Measurements from ENCODE around the gene IFNGR2.

DNA sequence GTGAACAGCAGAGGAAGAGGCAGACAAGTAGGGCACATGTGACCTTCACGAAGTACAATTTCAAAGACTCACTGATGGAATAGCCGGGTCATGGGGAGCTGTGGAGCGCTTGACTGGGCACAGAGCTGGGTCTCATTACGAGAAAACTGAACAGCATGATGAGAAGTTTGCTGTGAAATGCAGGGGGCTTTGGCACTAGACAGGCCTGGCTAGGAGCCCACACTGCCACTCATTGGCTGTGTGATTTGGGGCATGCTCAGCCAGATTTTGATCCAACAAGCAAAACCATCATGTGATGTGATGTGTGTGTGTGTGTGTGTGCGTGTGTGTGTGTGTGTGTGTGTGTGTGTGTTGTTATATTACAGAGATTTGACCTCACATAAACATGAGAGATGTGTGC is 4.9 kb upstream of the IFNGR2 start:
- TF ChIP-seq EZH2 (IDR thresholded peaks at IDR 0.05; ENCODE audit: low read depth, unreplicated experiment) (no peak), POLR2AphosphoS5 (IDR thresholded peaks at IDR 0.05; ENCODE audit: low read depth) (no peak), EZH2phosphoT487 (IDR thresholded peaks at IDR 0.05; ENCODE audit: unreplicated experiment) (no peak), CREB1 (CRISPR knock-in tag; IDR thresholded peaks at IDR 0.05; ENCODE audit: low read depth) (no peak), ZNF331 (CRISPR knock-in tag; IDR thresholded peaks at IDR 0.05; ENCODE audit: low read depth) (no peak), ZNF114 (CRISPR knock-in tag; IDR thresholded peaks at IDR 0.05) (no peak), NANOG (IDR thresholded peaks at IDR 0.05; ENCODE audit: borderline replicate concordance) (no peak)
- TF ChIP-seq, protein P1, sequence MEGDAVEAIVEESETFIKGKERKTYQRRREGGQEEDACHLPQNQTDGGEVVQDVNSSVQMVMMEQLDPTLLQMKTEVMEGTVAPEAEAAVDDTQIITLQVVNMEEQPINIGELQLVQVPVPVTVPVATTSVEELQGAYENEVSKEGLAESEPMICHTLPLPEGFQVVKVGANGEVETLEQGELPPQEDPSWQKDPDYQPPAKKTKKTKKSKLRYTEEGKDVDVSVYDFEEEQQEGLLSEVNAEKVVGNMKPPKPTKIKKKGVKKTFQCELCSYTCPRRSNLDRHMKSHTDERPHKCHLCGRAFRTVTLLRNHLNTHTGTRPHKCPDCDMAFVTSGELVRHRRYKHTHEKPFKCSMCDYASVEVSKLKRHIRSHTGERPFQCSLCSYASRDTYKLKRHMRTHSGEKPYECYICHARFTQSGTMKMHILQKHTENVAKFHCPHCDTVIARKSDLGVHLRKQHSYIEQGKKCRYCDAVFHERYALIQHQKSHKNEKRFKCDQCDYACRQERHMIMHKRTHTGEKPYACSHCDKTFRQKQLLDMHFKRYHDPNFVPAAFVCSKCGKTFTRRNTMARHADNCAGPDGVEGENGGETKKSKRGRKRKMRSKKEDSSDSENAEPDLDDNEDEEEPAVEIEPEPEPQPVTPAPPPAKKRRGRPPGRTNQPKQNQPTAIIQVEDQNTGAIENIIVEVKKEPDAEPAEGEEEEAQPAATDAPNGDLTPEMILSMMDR (conservative IDR thresholded peaks at IDR 0.05; ENCODE audit: low read depth in 2 of 2), result no peak
- TF ChIP-seq, protein P2, sequence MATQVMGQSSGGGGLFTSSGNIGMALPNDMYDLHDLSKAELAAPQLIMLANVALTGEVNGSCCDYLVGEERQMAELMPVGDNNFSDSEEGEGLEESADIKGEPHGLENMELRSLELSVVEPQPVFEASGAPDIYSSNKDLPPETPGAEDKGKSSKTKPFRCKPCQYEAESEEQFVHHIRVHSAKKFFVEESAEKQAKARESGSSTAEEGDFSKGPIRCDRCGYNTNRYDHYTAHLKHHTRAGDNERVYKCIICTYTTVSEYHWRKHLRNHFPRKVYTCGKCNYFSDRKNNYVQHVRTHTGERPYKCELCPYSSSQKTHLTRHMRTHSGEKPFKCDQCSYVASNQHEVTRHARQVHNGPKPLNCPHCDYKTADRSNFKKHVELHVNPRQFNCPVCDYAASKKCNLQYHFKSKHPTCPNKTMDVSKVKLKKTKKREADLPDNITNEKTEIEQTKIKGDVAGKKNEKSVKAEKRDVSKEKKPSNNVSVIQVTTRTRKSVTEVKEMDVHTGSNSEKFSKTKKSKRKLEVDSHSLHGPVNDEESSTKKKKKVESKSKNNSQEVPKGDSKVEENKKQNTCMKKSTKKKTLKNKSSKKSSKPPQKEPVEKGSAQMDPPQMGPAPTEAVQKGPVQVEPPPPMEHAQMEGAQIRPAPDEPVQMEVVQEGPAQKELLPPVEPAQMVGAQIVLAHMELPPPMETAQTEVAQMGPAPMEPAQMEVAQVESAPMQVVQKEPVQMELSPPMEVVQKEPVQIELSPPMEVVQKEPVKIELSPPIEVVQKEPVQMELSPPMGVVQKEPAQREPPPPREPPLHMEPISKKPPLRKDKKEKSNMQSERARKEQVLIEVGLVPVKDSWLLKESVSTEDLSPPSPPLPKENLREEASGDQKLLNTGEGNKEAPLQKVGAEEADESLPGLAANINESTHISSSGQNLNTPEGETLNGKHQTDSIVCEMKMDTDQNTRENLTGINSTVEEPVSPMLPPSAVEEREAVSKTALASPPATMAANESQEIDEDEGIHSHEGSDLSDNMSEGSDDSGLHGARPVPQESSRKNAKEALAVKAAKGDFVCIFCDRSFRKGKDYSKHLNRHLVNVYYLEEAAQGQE (IDR thresholded peaks at IDR 0.05; ENCODE audit: unreplicated experiment), result no peak
- TF ChIP-seq, protein P3, sequence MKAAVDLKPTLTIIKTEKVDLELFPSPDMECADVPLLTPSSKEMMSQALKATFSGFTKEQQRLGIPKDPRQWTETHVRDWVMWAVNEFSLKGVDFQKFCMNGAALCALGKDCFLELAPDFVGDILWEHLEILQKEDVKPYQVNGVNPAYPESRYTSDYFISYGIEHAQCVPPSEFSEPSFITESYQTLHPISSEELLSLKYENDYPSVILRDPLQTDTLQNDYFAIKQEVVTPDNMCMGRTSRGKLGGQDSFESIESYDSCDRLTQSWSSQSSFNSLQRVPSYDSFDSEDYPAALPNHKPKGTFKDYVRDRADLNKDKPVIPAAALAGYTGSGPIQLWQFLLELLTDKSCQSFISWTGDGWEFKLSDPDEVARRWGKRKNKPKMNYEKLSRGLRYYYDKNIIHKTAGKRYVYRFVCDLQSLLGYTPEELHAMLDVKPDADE (IDR thresholded peaks at IDR 0.05), result no peak
- TF ChIP-seq, protein P4, sequence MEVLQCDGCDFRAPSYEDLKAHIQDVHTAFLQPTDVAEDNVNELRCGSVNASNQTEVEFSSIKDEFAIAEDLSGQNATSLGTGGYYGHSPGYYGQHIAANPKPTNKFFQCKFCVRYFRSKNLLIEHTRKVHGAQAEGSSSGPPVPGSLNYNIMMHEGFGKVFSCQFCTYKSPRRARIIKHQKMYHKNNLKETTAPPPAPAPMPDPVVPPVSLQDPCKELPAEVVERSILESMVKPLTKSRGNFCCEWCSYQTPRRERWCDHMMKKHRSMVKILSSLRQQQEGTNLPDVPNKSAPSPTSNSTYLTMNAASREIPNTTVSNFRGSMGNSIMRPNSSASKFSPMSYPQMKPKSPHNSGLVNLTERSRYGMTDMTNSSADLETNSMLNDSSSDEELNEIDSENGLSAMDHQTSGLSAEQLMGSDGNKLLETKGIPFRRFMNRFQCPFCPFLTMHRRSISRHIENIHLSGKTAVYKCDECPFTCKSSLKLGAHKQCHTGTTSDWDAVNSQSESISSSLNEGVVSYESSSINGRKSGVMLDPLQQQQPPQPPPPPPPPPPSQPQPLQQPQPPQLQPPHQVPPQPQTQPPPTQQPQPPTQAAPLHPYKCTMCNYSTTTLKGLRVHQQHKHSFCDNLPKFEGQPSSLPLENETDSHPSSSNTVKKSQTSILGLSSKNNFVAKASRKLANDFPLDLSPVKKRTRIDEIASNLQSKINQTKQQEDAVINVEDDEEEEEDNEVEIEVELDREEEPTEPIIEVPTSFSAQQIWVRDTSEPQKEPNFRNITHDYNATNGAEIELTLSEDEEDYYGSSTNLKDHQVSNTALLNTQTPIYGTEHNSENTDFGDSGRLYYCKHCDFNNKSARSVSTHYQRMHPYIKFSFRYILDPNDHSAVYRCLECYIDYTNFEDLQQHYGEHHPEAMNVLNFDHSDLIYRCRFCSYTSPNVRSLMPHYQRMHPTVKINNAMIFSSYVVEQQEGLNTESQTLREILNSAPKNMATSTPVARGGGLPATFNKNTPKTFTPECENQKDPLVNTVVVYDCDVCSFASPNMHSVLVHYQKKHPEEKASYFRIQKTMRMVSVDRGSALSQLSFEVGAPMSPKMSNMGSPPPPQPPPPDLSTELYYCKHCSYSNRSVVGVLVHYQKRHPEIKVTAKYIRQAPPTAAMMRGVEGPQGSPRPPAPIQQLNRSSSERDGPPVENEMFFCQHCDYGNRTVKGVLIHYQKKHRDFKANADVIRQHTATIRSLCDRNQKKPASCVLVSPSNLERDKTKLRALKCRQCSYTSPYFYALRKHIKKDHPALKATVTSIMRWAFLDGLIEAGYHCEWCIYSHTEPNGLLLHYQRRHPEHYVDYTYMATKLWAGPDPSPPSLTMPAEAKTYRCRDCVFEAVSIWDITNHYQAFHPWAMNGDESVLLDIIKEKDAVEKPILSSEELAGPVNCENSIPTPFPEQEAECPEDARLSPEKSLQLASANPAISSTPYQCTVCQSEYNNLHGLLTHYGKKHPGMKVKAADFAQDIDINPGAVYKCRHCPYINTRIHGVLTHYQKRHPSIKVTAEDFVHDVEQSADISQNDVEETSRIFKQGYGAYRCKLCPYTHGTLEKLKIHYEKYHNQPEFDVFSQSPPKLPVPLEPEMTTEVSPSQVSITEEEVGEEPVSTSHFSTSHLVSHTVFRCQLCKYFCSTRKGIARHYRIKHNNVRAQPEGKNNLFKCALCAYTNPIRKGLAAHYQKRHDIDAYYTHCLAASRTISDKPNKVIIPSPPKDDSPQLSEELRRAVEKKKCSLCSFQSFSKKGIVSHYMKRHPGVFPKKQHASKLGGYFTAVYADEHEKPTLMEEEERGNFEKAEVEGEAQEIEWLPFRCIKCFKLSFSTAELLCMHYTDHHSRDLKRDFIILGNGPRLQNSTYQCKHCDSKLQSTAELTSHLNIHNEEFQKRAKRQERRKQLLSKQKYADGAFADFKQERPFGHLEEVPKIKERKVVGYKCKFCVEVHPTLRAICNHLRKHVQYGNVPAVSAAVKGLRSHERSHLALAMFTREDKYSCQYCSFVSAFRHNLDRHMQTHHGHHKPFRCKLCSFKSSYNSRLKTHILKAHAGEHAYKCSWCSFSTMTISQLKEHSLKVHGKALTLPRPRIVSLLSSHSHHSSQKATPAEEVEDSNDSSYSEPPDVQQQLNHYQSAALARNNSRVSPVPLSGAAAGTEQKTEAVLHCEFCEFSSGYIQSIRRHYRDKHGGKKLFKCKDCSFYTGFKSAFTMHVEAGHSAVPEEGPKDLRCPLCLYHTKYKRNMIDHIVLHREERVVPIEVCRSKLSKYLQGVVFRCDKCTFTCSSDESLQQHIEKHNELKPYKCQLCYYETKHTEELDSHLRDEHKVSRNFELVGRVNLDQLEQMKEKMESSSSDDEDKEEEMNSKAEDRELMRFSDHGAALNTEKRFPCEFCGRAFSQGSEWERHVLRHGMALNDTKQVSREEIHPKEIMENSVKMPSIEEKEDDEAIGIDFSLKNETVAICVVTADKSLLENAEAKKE (CRISPR knock-in tag; IDR thresholded peaks at IDR 0.05), result no peak
